Fibroblast of skin of left quadriceps (primary cell): ENCODE results near the gene HAGH.

ENCODE experiments used
- DNase-seq, 2 experiments: peaks; one replicate each; pipeline ENCODE4 v3.0.0-alpha.2; 2013; ENCODE audit warnings: low read depth in 2 of 2

HAGH gene

GRCh38 chr16:1786242-1787055 lies 40.2 kb downstream of the HAGH start:
- no peak for DNase-seq

GRCh38 chr16:1785846-1786170 lies 40.8 kb downstream of the HAGH start:
- DNase-seq: no peak

- DNase-seq: no peak
These were observed 41.4 kb downstream of the HAGH start for GRCh38 chr16:1784977-1785845.

- DNase-seq: peak; percentile 100
These were observed 44.0 kb downstream of the HAGH start, which contains the start of the genes NUBP2 and SPSB3 for GRCh38 chr16:1782408-1783264. Gene NUBP2 (plus strand): TSS chr16:1782960. CDS start chr16:1783021, 61 bp downstream. Gene SPSB3 (minus strand): TSS chr16:1782571. CDS start chr16:1781483, 1,088 bp downstream.

- DNase-seq: no peak
These were observed 44.7 kb downstream of the HAGH start for GRCh38 chr16:1781758-1782407.

- no peak for DNase-seq
These were observed 45.4 kb downstream of the HAGH start for GRCh38 chr16:1781254-1781653.

GRCh38 chr16:1780677-1781072 lies 46.0 kb downstream of the HAGH start:
- no peak for DNase-seq

- no peak for DNase-seq
These were observed 46.6 kb downstream of the HAGH start for GRCh38 chr16:1779741-1780676.

- DNase-seq: no peak
These were observed 47.4 kb downstream of the HAGH start for GRCh38 chr16:1779234-1779701.

- no peak for DNase-seq
These were observed 48.1 kb downstream of the HAGH start for GRCh38 chr16:1778200-1779179.

GRCh38 chr16:1777375-1778199 lies 49.0 kb downstream of the HAGH start:
- no peak for DNase-seq

- DNase-seq: no peak
These were observed 49.6 kb downstream of the HAGH start for GRCh38 chr16:1776991-1777374.

- no peak for DNase-seq
These were observed 50.0 kb downstream of the HAGH start for GRCh38 chr16:1776672-1776955.

- no peak for DNase-seq
These were observed 50.6 kb downstream of the HAGH start for GRCh38 chr16:1775846-1776671.

- no peak for DNase-seq
These were observed 51.4 kb downstream of the HAGH start for GRCh38 chr16:1775006-1775845.

GRCh38 chr16:1774448-1774780 lies 52.2 kb downstream of the HAGH start:
- DNase-seq: no peak
